ENCODE measurements around the gene CD47. TPM values are rescaled to one million over a fixed set of nuclear protein-coding genes. Genes with fewer than 3 reads are reported as not detected.

Gene CD47
- total RNA-seq, 1 experiment from 2014 or later: 16.3 TPM

DNA sequence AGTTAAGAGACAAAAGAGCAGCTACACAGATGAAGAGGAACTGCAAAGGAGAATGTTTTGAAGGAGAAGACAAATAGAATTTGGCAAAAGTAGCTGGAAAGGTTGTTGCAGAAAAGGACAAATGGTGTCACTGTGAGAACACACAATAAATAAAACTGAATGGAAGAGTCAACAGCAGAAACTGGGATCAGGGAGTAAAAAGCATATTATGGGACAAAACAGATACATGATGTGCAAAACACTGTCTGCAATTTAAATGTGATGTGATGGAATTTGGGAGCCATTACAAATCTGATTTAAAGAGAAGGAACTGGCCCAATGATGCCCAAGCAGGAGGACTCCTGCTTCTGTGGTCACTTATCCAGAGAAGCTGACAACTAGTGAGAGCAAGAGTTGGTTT, 46.1 kb downstream of the CD47 start:
- Mint-ChIP-seq H3K4me1 (peaks cover 12% of the 10 kb centered on the region), H3K4me3 (no peak overlapping the region), H3K27me3 (ENCODE audit: low read depth) (no peaks in the 10 kb centered on the region), H3K27ac (peak overlapping the region; percentile 50; the same call in 1 of the 2 replicates), H3K9me3 (no peaks in the 10 kb centered on the region), H3K36me3 (no peaks in the 10 kb centered on the region)
- no peak for TF ChIP-seq KAT7 (CRISPR knock-in tag; IDR thresholded peaks at IDR 0.05; ENCODE audit: borderline replicate concordance)
- TF ChIP-seq, protein P1, sequence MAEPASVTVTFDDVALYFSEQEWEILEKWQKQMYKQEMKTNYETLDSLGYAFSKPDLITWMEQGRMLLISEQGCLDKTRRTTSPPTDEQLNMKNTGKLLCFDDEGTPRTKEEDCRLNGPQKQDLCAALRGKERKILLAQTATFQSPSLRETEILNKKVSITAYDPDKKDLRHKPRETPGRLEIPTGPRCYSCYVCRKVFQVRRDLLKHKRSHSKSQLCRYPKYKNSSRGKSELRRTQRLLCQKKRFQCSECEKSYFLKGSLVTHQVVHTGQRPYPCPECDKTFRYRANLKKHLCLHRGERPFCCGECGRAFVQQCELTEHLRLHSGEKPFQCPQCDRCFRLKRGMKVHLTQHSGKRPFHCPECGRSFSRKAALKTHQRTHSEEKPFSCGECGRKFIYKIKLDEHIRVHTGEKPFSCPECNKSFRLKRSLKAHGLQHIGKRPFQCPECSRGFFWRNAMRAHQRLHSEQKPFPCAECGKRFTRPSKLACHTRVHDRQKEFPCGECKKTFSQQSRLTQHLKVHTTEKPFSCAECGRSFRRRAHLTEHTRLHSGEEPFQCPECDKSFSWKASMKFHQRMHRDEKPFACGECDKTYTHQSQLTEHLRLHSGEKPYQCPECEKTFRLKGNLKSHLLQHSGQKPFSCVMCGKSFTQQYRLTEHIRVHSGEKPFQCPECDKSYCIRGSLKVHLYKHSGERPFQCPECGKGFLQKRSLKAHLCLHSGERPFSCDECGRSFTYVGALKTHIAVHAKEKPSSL (CRISPR knock-in tag; conservative IDR thresholded peaks at IDR 0.05): no peak
- TF ChIP-seq, protein P2, sequence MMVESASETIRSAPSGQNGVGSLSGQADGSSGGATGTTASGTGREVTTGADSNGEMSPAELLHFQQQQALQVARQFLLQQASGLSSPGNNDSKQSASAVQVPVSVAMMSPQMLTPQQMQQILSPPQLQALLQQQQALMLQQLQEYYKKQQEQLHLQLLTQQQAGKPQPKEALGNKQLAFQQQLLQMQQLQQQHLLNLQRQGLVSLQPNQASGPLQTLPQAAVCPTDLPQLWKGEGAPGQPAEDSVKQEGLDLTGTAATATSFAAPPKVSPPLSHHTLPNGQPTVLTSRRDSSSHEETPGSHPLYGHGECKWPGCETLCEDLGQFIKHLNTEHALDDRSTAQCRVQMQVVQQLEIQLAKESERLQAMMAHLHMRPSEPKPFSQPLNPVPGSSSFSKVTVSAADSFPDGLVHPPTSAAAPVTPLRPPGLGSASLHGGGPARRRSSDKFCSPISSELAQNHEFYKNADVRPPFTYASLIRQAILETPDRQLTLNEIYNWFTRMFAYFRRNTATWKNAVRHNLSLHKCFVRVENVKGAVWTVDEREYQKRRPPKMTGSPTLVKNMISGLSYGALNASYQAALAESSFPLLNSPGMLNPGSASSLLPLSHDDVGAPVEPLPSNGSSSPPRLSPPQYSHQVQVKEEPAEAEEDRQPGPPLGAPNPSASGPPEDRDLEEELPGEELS (CRISPR knock-in tag; IDR thresholded peaks at IDR 0.05): no peak
- TF ChIP-seq CBFB (CRISPR knock-in tag; IDR thresholded peaks at IDR 0.05; ENCODE audit: low read depth): no peak
- TF ChIP-seq, protein P3, sequence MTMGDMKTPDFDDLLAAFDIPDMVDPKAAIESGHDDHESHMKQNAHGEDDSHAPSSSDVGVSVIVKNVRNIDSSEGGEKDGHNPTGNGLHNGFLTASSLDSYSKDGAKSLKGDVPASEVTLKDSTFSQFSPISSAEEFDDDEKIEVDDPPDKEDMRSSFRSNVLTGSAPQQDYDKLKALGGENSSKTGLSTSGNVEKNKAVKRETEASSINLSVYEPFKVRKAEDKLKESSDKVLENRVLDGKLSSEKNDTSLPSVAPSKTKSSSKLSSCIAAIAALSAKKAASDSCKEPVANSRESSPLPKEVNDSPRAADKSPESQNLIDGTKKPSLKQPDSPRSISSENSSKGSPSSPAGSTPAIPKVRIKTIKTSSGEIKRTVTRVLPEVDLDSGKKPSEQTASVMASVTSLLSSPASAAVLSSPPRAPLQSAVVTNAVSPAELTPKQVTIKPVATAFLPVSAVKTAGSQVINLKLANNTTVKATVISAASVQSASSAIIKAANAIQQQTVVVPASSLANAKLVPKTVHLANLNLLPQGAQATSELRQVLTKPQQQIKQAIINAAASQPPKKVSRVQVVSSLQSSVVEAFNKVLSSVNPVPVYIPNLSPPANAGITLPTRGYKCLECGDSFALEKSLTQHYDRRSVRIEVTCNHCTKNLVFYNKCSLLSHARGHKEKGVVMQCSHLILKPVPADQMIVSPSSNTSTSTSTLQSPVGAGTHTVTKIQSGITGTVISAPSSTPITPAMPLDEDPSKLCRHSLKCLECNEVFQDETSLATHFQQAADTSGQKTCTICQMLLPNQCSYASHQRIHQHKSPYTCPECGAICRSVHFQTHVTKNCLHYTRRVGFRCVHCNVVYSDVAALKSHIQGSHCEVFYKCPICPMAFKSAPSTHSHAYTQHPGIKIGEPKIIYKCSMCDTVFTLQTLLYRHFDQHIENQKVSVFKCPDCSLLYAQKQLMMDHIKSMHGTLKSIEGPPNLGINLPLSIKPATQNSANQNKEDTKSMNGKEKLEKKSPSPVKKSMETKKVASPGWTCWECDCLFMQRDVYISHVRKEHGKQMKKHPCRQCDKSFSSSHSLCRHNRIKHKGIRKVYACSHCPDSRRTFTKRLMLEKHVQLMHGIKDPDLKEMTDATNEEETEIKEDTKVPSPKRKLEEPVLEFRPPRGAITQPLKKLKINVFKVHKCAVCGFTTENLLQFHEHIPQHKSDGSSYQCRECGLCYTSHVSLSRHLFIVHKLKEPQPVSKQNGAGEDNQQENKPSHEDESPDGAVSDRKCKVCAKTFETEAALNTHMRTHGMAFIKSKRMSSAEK (CRISPR knock-in tag; IDR thresholded peaks at IDR 0.05; ENCODE audit: borderline replicate concordance): no peak
- TF ChIP-seq ZNF416 (CRISPR knock-in tag; IDR thresholded peaks at IDR 0.05): no peak
- TF ChIP-seq, protein P4, sequence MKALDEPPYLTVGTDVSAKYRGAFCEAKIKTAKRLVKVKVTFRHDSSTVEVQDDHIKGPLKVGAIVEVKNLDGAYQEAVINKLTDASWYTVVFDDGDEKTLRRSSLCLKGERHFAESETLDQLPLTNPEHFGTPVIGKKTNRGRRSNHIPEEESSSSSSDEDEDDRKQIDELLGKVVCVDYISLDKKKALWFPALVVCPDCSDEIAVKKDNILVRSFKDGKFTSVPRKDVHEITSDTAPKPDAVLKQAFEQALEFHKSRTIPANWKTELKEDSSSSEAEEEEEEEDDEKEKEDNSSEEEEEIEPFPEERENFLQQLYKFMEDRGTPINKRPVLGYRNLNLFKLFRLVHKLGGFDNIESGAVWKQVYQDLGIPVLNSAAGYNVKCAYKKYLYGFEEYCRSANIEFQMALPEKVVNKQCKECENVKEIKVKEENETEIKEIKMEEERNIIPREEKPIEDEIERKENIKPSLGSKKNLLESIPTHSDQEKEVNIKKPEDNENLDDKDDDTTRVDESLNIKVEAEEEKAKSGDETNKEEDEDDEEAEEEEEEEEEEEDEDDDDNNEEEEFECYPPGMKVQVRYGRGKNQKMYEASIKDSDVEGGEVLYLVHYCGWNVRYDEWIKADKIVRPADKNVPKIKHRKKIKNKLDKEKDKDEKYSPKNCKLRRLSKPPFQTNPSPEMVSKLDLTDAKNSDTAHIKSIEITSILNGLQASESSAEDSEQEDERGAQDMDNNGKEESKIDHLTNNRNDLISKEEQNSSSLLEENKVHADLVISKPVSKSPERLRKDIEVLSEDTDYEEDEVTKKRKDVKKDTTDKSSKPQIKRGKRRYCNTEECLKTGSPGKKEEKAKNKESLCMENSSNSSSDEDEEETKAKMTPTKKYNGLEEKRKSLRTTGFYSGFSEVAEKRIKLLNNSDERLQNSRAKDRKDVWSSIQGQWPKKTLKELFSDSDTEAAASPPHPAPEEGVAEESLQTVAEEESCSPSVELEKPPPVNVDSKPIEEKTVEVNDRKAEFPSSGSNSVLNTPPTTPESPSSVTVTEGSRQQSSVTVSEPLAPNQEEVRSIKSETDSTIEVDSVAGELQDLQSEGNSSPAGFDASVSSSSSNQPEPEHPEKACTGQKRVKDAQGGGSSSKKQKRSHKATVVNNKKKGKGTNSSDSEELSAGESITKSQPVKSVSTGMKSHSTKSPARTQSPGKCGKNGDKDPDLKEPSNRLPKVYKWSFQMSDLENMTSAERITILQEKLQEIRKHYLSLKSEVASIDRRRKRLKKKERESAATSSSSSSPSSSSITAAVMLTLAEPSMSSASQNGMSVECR (CRISPR knock-in tag; IDR thresholded peaks at IDR 0.05; ENCODE audit: borderline replicate concordance): no peak
- TF ChIP-seq, protein P5, sequence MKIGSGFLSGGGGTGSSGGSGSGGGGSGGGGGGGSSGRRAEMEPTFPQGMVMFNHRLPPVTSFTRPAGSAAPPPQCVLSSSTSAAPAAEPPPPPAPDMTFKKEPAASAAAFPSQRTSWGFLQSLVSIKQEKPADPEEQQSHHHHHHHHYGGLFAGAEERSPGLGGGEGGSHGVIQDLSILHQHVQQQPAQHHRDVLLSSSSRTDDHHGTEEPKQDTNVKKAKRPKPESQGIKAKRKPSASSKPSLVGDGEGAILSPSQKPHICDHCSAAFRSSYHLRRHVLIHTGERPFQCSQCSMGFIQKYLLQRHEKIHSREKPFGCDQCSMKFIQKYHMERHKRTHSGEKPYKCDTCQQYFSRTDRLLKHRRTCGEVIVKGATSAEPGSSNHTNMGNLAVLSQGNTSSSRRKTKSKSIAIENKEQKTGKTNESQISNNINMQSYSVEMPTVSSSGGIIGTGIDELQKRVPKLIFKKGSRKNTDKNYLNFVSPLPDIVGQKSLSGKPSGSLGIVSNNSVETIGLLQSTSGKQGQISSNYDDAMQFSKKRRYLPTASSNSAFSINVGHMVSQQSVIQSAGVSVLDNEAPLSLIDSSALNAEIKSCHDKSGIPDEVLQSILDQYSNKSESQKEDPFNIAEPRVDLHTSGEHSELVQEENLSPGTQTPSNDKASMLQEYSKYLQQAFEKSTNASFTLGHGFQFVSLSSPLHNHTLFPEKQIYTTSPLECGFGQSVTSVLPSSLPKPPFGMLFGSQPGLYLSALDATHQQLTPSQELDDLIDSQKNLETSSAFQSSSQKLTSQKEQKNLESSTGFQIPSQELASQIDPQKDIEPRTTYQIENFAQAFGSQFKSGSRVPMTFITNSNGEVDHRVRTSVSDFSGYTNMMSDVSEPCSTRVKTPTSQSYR (CRISPR knock-in tag; IDR thresholded peaks at IDR 0.05): no peak
- ATAC-seq (no peak), DNase-seq (ENCODE audit: low spot score) (no peak)
- ChIA-PET POLR2A (no interaction called here), CTCF (interaction anchor here (0.9 to 1.2 kb wide), 2 partner anchors 117 to 433 kb away, joined by 3 to 8 read pairs; no protein-coding TSS in a partner anchor)
